H1 (cell line): ENCODE measurements around the gene C21orf91. TPM values are rescaled to one million over a fixed set of nuclear protein-coding genes. Genes with fewer than 3 reads are reported as not detected.

ENCODE experiments used
- CTCF ChIA-PET: fragments of 300-600 bp; sonication (Branson Sonifier 250); formaldehyde crosslinking; loops from one replicate; lab custom pipeline; 2021; ENCODE audit not compliant: partially characterized antibody; lab: Charles Lee
- POLR2A ChIA-PET: fragments of 300-600 bp; sonication (Branson Sonifier 250); formaldehyde crosslinking; loops from one replicate; lab custom pipeline; 2021; ENCODE audit warnings: inconsistent platforms; ENCODE audit not compliant: partially characterized antibody; lab: Charles Lee
- DNase-seq, 2 experiments: peaks; one replicate each; pipeline versions ENCODE4 v3.0.0 to v3.0.0-alpha.2; 2010 to 2022; ENCODE audit warnings: low spot score in 2 of 2, low read depth in 1 of 2, mixed read lengths in 1 of 2
- FAIRE-seq: peaks from 2 replicates; lab custom pipeline; 2011; peaks lifted over from hg19 to GRCh38; lab: Jason Lieb, UNC
- H2AFZ ChIP-seq: 2 replicates; pipeline ENCODE4 v1.8.1; 2012; ENCODE audit warnings: low read length, inconsistent platforms
- H2AK5ac ChIP-seq: 2 replicates; pipeline ENCODE4 v1.6.1; 2013; ENCODE audit warnings: low read depth, low read length
- H2BK120ac ChIP-seq: replicated peaks from 2 replicates; pipeline ENCODE3; 2013; ENCODE audit warnings: low read depth, low read length, inconsistent platforms
- H2BK12ac ChIP-seq: 2 replicates; pipeline ENCODE4 v1.6.1; 2013; ENCODE audit warnings: low read depth, low read length
- H2BK15ac ChIP-seq: 2 replicates; pipeline ENCODE4 v1.6.1; 2013; ENCODE audit warnings: low read length
- H2BK20ac ChIP-seq: 2 replicates; pipeline ENCODE4 v1.6.1; 2013; ENCODE audit warnings: low read length
- H2BK5ac ChIP-seq: 2 replicates; pipeline ENCODE4 v1.6.1; 2013; ENCODE audit warnings: low read depth, low read length
- H3K14ac ChIP-seq: 2 replicates; pipeline ENCODE4 v1.6.1; 2013; ENCODE audit warnings: inconsistent platforms; ENCODE audit not compliant: insufficient read length
- H3K18ac ChIP-seq: 2 replicates; pipeline ENCODE4 v1.6.1; 2013; ENCODE audit warnings: low read length; ENCODE audit errors: extremely low read depth
- H3K23ac ChIP-seq: 2 replicates; pipeline ENCODE4 v1.6.1; 2013; ENCODE audit warnings: inconsistent platforms; ENCODE audit not compliant: insufficient read length
- H3K23me2 ChIP-seq: 2 replicates; pipeline ENCODE4 v1.6.1; 2013; ENCODE audit warnings: low read depth, low read length
- H3K27ac ChIP-seq: 2 replicates; pipeline ENCODE4 v1.6.1; 2011; ENCODE audit warnings: low read depth, low read length, inconsistent platforms
- H3K27me3 ChIP-seq, 4 experiments: replicated peaks in 1 of 4; 1 replicate in 1 of 4; 2 replicates in 3 of 4; pipeline versions ENCODE4 v1.6.1 to v1.8.1; 2011 to 2013; ENCODE audit warnings: low read length in 3 of 4, mild to moderate bottlenecking in 3 of 4, inconsistent platforms in 2 of 4, mixed read lengths in 2 of 4, moderate library complexity in 1 of 4; ENCODE audit not compliant: control insufficient read depth in 3 of 4, insufficient read depth in 3 of 4; ENCODE audit errors: extremely low read depth in 1 of 4
- H3K36me3 ChIP-seq, 4 experiments: 2 replicates each; pipeline versions ENCODE4 v1.6.1 to v1.8.1; 2011 to 2013; ENCODE audit warnings: mild to moderate bottlenecking in 4 of 4, low read length in 3 of 4, moderate library complexity in 2 of 4, control low read depth in 1 of 4, inconsistent platforms in 1 of 4; ENCODE audit not compliant: insufficient read depth in 4 of 4, control insufficient read depth in 2 of 4
- H3K4ac ChIP-seq: replicated peaks from 2 replicates; pipeline ENCODE3; 2013; ENCODE audit warnings: low read length, low read depth, mixed read lengths, inconsistent platforms; ENCODE audit not compliant: insufficient read length
- H3K4me1 ChIP-seq, 4 experiments: replicated peaks in 1 of 4; 1 replicate in 1 of 4; 2 replicates in 3 of 4; pipeline versions ENCODE4 v1.6.1 to v1.8.1; 2011 to 2013; ENCODE audit warnings: low read length in 3 of 4, inconsistent platforms in 2 of 4, mixed read lengths in 1 of 4; ENCODE audit not compliant: insufficient read depth in 4 of 4, control insufficient read depth in 3 of 4
- H3K4me2 ChIP-seq, 2 experiments: 2 replicates each; pipeline versions ENCODE4 v1.6.1 to v1.8.1; 2011 to 2013; ENCODE audit warnings: low read depth in 2 of 2, low read length in 2 of 2, control low read depth in 1 of 2, inconsistent platforms in 1 of 2, mild to moderate bottlenecking in 1 of 2; ENCODE audit not compliant: insufficient read depth in 1 of 2
- H3K4me3 ChIP-seq, 4 experiments: fragments of 200-600, 300-600 bp in 1 of 4; sonication (generic), shearing (Covaris generic), sonication (Bioruptor Twin) in 1 of 4; 2 replicates each; pipeline versions ENCODE4 v1.5.1 to v1.8.1; 2011 to 2016; ENCODE audit warnings: low read length in 4 of 4, low read depth in 3 of 4, control low read depth in 2 of 4, inconsistent platforms in 2 of 4, mild to moderate bottlenecking in 2 of 4, mixed read lengths in 1 of 4, moderate library complexity in 1 of 4; ENCODE audit not compliant: insufficient read depth in 2 of 4; ENCODE audit errors: extremely low read depth in 1 of 4
- H3K56ac ChIP-seq: replicated peaks from 2 replicates; pipeline ENCODE3; 2013; ENCODE audit warnings: low read depth, mild to moderate bottlenecking, mixed read lengths, low read length, inconsistent platforms; ENCODE audit not compliant: insufficient read length
- H3K79me1 ChIP-seq: 2 replicates; pipeline ENCODE4 v1.6.1; 2013; ENCODE audit warnings: low read depth, low read length, control low read depth
- H3K79me2 ChIP-seq, 2 experiments: 2 replicates each; pipeline versions ENCODE4 v1.6.1 to v1.8.1; 2012 to 2013; ENCODE audit warnings: low read length in 2 of 2, mild to moderate bottlenecking in 2 of 2, inconsistent platforms in 1 of 2; ENCODE audit not compliant: insufficient read depth in 2 of 2, control insufficient read depth in 1 of 2
- H3K9ac ChIP-seq, 4 experiments: replicated peaks in 1 of 4; 1 replicate in 1 of 4; 2 replicates in 3 of 4; pipeline versions ENCODE4 v1.6.1 to v1.8.1; 2011 to 2013; ENCODE audit warnings: low read depth in 3 of 4, low read length in 3 of 4, control low read depth in 2 of 4, mild to moderate bottlenecking in 2 of 4, moderate library complexity in 2 of 4, inconsistent platforms in 1 of 4; ENCODE audit errors: extremely low read depth in 1 of 4
- H3K9me3 ChIP-seq, 2 experiments: 2 replicates each; pipeline versions ENCODE4 v1.6.1 to v1.8.1; 2012 to 2013; ENCODE audit warnings: mild to moderate bottlenecking in 2 of 2, moderate library complexity in 2 of 2, control low read depth in 1 of 2, inconsistent platforms in 1 of 2, low read depth in 1 of 2, low read length in 1 of 2, mixed read lengths in 1 of 2; ENCODE audit not compliant: insufficient read depth in 2 of 2
- H4K20me1 ChIP-seq, 2 experiments: replicated peaks in 1 of 2; 2 replicates each; pipeline versions ENCODE3 to v1.8.1; 2011 to 2013; ENCODE audit warnings: inconsistent platforms in 2 of 2, low read length in 2 of 2, mild to moderate bottlenecking in 1 of 2; ENCODE audit not compliant: insufficient read depth in 2 of 2, control insufficient read depth in 1 of 2
- H4K5ac ChIP-seq: 2 replicates; pipeline ENCODE4 v1.6.1; 2013; ENCODE audit warnings: low read length, low read depth, mixed read lengths, inconsistent platforms; ENCODE audit not compliant: insufficient read length
- H4K8ac ChIP-seq: 2 replicates; pipeline ENCODE4 v1.8.0; 2013; ENCODE audit warnings: mild to moderate bottlenecking, moderate library complexity, low read length, inconsistent platforms; ENCODE audit not compliant: insufficient read depth; ENCODE audit errors: extremely low read depth
- H4K91ac ChIP-seq: replicated peaks from 2 replicates; pipeline ENCODE3; 2013; ENCODE audit warnings: low read length, mixed read lengths, inconsistent platforms; ENCODE audit not compliant: insufficient read length
- CBX5 ChIP-seq: fragments of 300-800, 300-1000 bp; sonication (generic); IDR thresholded peaks from 2 replicates; pipeline ENCODE4 v1.7.1; 2016; ENCODE audit warnings: antibody characterized with exemption, low read length, low read depth
- POLR2AphosphoS5 ChIP-seq: IDR thresholded peaks from 2 replicates; pipeline ENCODE4 v1.6.1; 2011; ENCODE audit warnings: low read depth, low read length
- POU5F1 ChIP-seq: IDR thresholded peaks from 2 replicates; pipeline ENCODE4 v1.6.1; 2011; ENCODE audit warnings: low read depth, mild to moderate bottlenecking, low read length, moderate library complexity
- WGBS, 2 experiments: shearing (Covaris generic) in 1 of 2; methylation state at CpG; one replicate each; pipeline versions ENCODE4 v1.1.6 to v1.1.7; 2013 to 2015; ENCODE audit warnings: low lambda C conversion rate in 2 of 2, mixed read lengths in 2 of 2, inconsistent platforms in 1 of 2, low coverage in 1 of 2, missing lambda C conversion rate in 1 of 2; ENCODE audit not compliant: insufficient replicate concordance in 2 of 2, insufficient coverage in 1 of 2, insufficient read length in 1 of 2; ENCODE audit errors: extremely low coverage in 1 of 2, missing lambda C conversion rate in 1 of 2; 5-methylcytosine and 5-hydroxymethylcytosine counted together
- polyA plus RNA-seq, 7 experiments: library from polyadenylated mRNA; depleted of rRNA in 3 of 7; stranded (reverse) in 5 of 7; unstranded in 2 of 7; fragments of >200 nt in 5 of 7; fragments of 200-250 nt in 2 of 7; gene quantifications; 1 replicate in 5 of 7; 2 replicates in 1 of 7; 4 replicates in 1 of 7; pipeline versions ENCODE4 v1.2.1 to v1.2.3, GENCODE V29; 2011 to 2013; ENCODE audit warnings: missing spikeins in 2 of 7, mixed read lengths in 2 of 7
- total RNA-seq: library from RNA; stranded (reverse); fragmentation: NEBNext Ultra II Directional; extraction: Animal tissue kit (Norgen Biotek cat#: 25700); gene quantifications from 2 replicates; pipeline ENCODE4 v1.2.1, GENCODE V29; 2021

C21orf91 gene
- total and polyA plus RNA-seq, 2 of the 8 experiments (the other 6 are each of a cell fraction or from before 2014, with no cell fraction given), result 4.9 to 33.6 TPM

GRCh38 chr21:17789656-17790055, 29.5 kb downstream of the C21orf91 start:
- peaks cover 2 to 33% (median 13%) of the 10 kb centered on the region in 4 experiments; a peak in 7 of 8 replicates for H3K36me3 ChIP-seq
- no peak overlapping the region for H3K4ac ChIP-seq
- H3K79me2 ChIP-seq, result no peaks in the 10 kb centered on the region
- H4K8ac ChIP-seq, result no peak overlapping the region
- H3K27me3 ChIP-seq, result no peaks in the 10 kb centered on the region
- H4K5ac ChIP-seq, result no peak overlapping the region
- H3K4me1 ChIP-seq, result no peaks in the 10 kb centered on the region
- POLR2A ChIA-PET, result no interaction called here
- no peak overlapping the region for H2BK12ac ChIP-seq
- no peak overlapping the region for H2BK20ac ChIP-seq
- no peak overlapping the region for H2AFZ ChIP-seq
- H2BK5ac ChIP-seq, result no peak overlapping the region
- DNase-seq (no peak), FAIRE-seq (no peak)
- H3K9me3 ChIP-seq, result no peaks in the 10 kb centered on the region; a peak in 1 of 4 replicates
- H3K23ac ChIP-seq, result no peak overlapping the region
- H2AK5ac ChIP-seq, result no peak overlapping the region
- H4K20me1 ChIP-seq, result no peaks in the 10 kb centered on the region
- H3K4me3 ChIP-seq, result no peak overlapping the region
- H3K27ac ChIP-seq, result no peak overlapping the region
- WGBS, 2 experiments, result 87% methylated on average over 3 of the region's 3 CpGs; no CpG with 5 or more reads in 1 of the 2 experiments
- no peak overlapping the region for H3K56ac ChIP-seq
- H3K18ac ChIP-seq, result no peak overlapping the region
- no peak overlapping the region for H3K9ac ChIP-seq
- no peaks in the 10 kb centered on the region for H3K79me1 ChIP-seq
- CTCF ChIA-PET, result no interaction called here
- TF ChIP-seq POU5F1 (no peak), CBX5 (no peak), POLR2AphosphoS5 (no peak)
- no peak overlapping the region for H4K91ac ChIP-seq
- H3K14ac ChIP-seq, result no peak overlapping the region
- H3K4me2 ChIP-seq, result no peak overlapping the region
- H2BK120ac ChIP-seq, result no peak overlapping the region
- no peaks in the 10 kb centered on the region for H3K23me2 ChIP-seq
- H2BK15ac ChIP-seq, result no peak overlapping the region
